HG03520 (cell line): Measurements from ENCODE around the gene ROBO1.
A peak's percentile ranks its signal among the peaks of the same experiment; 100 is the strongest.

Experiments used
- ATAC-seq: cut with Tn5 transposase; IDR thresholded peaks from one replicate; pipeline ENCODE4 v1.9.1; 2021; ENCODE audit warnings: mild to moderate bottlenecking, moderate library complexity; ENCODE audit not compliant: unreplicated experiment

The ROBO1 gene

DNA sequence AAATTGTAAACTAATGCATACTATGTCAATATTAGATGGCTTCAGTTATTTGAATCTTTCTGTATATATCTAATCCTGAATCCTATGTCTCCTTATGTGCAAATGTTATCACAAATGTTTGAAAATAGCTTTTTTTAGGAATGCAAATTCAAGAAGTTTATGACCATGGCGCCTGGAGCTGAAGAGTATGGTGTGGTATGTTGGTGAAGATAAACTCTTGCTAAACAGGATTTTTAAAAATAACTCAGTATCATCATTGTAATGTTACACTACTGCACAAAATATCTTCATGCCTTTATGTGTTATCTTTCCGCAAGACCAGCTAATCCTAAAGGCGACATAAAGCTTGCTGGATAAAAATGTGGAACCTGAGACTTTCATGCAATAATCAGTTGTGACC lies 382.6 kb downstream of the ROBO1 start:
- no peak for ATAC-seq

DNA sequence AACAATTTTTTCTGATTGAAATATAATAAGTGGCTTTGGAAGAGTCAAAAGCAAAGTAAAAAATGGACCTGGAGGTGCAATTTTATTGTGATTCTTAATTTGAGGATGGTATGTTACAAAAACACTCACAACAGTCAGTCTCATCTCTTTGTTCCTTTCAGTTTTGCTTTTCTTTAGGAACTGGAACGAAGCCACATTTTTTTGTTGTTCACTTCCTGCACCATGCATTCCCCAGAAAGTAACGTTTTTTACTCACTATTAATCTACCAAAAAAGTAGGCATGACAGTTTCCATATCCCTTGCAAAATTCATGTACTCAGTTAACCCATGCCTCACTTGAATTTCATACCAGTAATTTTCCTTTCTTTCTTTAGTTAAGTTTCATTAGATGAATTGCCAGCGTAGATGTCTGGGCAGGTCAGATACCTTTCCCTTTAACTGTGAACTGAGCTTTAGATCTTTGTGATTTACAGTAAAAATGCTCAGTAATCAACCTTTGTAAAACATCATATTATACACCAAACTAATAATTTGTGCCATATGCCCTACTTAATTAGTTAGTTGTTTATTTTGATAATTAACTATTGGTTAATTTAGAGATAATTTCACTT lies 384.3 kb downstream of the ROBO1 start:
- no peak for ATAC-seq

- ATAC-seq = no peak
These were observed 387.2 kb downstream of the ROBO1 start for GRCh38 chr3:79380581-79380980.

- no peak for ATAC-seq
These were observed 389.7 kb downstream of the ROBO1 start for GRCh38 chr3:79378064-79378463.

GRCh38 chr3:79369306-79369705 lies 398.5 kb downstream of the ROBO1 start:
- no peak for ATAC-seq

DNA sequence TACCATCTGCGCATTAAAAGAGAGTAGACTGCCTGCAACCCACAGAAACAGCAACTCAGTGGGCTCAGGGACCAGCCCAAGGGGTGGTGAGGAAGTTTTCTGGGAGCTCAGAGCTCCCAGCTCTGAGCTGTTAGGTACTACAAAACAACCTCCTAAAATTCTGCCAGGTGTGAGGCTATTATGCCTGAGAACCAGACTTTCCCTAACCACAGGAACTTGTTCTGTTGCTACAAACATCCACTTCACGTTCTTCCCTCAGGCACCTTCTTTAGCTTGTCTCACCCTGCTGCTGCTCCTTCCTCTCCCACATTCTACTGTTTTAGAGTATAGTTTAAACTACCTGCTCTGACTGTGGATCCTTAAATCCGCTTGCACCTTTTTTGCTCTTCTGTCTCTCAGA lies 399.4 kb downstream of the ROBO1 start:
- ATAC-seq = no peak

- no peak for ATAC-seq
These were observed 400.0 kb downstream of the ROBO1 start for GRCh38 chr3:79367803-79368202.

GRCh38 chr3:79367066-79367465 lies 400.7 kb downstream of the ROBO1 start:
- ATAC-seq = no peak

- no peak for ATAC-seq
These were observed 401.4 kb downstream of the ROBO1 start for GRCh38 chr3:79366414-79366813.

DNA sequence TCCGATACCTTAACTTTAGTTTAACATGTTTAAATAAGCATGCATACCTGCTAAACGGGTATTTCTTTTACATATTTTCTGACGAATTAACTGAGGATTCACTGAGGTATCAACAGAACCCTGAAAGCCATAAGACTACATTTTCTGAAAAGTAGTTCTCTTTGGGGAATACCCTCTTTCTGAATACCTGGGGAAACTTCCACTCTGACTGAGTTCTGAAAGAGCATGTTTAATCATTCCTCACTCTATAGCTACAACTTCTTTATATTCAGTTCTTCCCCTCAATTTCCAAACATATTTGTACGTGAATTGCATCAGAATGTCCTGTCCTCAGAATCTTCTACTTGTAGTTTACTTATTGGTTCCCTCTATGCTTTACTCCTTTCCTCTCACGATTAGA lies 403.0 kb downstream of the ROBO1 start:
- no peak for ATAC-seq

DNA sequence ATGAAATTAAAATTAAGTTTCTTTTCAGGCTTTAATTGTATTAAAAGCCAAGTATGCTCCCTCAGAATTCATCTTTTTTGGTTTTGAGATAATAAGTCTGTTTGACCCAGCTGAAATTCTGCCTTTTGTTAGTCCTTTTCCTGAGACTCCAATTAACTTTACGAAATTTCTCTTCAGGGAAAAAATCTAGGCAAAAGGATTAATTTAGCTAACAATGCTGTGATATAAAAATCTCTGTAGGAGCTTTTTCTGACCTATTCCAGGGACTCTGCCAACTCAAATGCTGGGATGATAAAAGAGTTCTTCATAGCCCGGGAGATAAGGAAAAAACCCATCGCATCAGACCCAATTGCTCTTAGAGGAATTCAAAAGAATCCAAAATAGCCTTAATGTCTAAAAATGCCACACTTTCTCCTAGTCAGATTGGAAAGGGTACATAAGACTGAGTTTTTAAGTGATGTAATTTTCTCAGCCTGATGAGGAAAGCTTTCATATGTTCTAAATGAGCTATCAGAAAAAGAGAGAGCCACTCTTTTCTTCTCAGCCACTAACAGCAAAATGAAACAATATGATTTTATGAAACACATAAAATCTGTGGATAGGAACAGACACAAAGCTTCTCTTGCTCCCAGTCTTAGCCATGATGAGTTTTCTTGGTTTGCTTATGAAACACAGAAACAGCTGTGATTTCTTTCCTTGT lies 405.1 kb downstream of the ROBO1 start:
- ATAC-seq = no peak

- ATAC-seq = peak; percentile 46
These were observed 405.9 kb downstream of the ROBO1 start for GRCh38 chr3:79361748-79362378.

DNA sequence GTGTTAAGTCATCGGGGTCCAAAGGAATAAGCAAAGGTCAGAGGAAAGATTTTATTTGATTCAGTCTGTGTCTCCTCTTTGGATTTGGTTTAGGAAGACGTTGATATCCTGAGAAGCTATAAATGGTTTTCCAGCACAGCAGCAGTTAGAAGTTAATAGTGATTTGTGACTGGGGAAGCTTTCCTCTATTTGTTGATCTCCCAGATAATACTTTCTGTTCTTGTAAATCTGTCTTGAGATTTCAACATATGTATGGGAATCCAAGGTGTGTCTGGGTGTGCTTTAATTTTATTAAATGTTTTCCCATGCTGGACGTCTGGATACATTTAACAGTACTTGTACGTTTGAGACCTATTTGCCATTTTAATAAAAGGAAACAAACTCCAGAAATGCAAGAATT lies 409.5 kb downstream of the ROBO1 start:
- no peak for ATAC-seq

DNA sequence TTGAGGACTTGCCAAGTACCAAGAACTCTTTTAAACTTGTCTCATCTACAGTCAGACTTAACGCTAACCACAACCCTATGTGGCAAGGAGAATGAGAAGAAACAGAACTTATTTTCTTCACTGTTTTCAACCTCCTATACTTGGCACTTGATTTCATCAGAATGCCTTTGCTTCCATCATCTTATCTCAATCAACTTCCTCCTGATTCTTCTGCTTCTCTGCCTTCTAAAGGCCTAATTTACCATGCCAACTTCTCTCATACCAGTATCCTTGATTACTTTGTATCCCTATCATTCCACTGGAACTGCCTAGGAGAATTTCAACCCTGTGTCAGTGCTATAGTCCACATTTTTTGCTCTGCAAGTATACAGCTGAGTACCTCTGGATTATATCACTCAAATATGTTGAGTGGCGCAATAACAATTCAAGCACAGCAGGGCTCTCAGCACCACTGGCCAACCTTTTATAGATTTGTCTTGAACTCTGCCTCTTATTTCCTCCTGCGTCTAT lies 413.6 kb downstream of the ROBO1 start:
- no peak for ATAC-seq

DNA sequence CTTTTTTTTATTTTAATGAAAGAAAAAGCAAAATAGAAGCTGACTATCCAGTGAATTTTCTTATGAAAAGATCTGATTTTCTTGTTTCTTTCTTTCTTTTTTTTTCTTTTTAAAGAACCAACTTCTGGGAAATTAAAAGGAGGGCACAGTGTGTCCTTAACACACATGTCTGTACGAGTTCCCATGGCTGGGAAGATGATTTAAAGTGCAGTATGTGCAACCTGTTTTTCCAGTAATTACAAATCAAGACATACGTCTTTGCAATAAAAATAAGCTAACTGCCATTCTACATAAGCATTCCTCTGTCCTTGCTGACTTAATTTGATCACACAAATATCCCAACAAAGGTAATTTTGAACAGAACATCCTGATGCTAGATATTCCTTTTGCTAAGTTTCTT lies 416.1 kb downstream of the ROBO1 start:
- ATAC-seq = no peak

DNA sequence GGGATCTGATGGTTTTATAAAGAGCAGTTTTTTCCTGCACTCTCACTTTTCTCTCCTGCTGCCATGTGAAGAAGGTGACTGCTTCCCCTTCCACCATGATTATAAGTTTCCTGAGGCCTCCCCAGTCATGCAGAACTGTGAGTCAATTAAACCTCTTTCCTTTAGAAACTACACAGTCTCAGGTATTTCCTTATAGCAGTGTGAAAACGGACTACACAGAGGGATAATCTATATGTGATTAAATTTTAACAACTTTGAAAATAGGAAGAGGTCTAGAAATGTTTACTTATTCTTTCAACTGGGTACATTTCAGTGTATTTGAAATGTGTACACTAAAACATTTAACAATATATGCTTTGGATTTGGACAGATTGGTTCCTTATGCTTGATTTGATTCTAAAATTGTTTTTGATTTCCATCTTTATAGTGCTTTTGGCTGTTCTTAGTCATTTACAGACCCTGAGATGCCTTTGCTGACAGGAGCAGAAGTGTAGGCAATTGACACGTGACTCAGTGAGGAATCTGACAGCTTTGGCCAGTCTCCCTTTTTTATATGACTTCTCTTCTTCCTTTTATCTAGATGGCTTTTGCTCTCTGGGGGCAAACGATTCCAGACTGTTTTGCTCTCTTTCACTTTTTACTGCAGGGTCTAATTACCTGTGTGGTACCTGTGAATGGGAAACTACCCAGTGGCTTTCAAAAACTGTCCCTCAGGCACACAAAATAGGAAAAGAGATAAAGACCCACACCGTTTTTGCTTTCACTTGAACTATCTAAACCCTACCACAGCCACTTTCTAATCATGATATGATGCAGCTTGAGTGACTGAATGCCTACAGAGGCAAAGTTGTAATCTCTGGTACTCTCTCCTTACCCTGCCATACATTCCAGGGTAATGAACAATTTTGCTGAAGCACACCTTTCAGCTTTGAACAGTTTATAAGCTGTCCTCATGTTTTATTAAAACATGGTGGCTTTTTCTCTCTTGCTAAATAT lies 422.6 kb downstream of the ROBO1 start:
- ATAC-seq = no peak

- no peak for ATAC-seq
These were observed 425.8 kb downstream of the ROBO1 start for GRCh38 chr3:79341961-79342360.

DNA sequence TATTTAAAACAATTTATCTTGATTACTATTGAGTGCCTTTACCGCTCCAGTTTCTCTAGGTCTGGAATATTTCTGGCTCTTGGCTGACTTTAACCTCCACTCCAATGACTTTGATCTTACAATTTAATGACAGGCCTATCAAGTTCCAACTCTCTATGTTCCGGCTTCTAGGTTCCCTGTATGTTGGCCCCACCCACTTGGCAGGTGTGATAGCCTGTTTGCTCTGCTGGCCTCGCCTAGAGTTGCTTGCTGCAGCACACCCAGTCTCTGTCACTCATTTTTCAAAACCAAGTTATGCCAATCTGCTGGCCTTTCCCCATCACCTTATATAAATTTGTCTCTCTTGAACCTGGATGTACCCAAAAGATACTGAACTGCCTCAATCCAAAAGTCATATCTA lies 428.0 kb downstream of the ROBO1 start:
- no peak for ATAC-seq

- ATAC-seq = no peak
These were observed 430.0 kb downstream of the ROBO1 start for GRCh38 chr3:79337798-79338197.

- ATAC-seq = no peak
These were observed 438.6 kb downstream of the ROBO1 start for GRCh38 chr3:79329154-79329553.

DNA sequence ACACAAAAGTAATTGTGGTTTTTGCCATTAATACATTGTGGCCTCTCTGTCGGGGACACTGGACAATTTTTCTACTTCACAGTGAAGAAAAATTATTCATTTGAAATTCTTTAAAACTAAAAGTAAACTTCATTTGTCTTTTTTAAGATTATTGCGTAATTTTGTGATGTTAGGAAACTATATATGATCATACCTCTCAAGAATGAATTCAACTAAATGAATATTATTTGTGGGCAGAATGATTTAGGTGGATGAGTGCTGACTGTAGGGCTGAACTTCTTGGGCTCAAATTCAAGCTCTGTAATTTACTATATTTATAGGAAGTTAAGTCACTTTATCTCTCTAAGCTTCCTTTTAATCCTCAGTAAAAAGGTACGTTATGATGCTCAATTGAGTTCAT lies 441.2 kb downstream of the ROBO1 start:
- no peak for ATAC-seq
